Measurements from ENCODE around the gene RUNDC3A.

RUNDC3A gene

DNA sequence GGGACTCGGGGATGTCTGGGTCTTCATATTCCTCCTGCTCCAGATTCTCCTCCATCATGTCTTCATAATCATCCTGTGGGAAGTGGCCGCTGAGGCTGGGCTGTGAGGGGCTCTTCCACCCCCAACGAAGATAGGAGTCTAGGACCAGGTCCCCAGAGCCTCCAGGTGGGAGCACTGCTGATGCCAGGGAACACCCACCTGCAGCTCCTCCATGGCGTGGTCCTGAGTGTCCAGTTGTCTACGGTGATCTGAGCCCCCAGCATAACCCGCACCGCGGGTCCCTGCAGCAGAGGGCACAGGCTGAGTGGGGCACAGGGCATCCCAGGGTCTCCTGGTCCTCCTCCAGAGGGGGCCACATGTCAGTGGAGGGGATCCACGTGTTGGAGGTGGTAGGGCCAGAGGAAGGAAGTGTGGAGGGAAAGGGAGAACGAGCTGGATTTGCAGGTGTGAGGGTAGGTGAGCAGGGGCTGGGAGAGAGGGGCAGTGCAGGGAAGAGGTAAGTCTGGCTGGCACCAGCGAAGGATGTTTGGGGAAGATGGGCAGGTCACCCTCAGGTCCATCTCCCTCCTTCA, 45.7 kb upstream of the RUNDC3A start:
- Histone ChIP-seq H3K36me3 (ENCODE audit: low read length) (no peaks in the 10 kb centered on the region), H3F3A (ENCODE audit: insufficient read depth) (no peaks in the 10 kb centered on the region), H4K20me1 (ENCODE audit: low read depth, low read length) (no peaks in the 10 kb centered on the region), H3K9ac (ENCODE audit: low read length) (no peak overlapping the region), H3K4me2 (ENCODE audit: low read depth, low read length, poor library complexity, severe bottlenecking) (no peak overlapping the region), H3K4me3 (ENCODE audit: insufficient read depth, low read length, poor library complexity, severe bottlenecking) (no peak overlapping the region), H2AFZ (ENCODE audit: low read depth, low read length, severe bottlenecking) (no peak overlapping the region), H3K9me3 (ENCODE audit: insufficient read depth, low read length) (no peaks in the 10 kb centered on the region), H3K9me2 (replicated peaks; ENCODE audit: insufficient read depth, low read length) (no peaks in the 10 kb centered on the region), H3K79me2 (ENCODE audit: insufficient read depth, low read length) (no peaks in the 10 kb centered on the region), H3K27me3 (ENCODE audit: low read length) (no peaks in the 10 kb centered on the region), H3K27ac (ENCODE audit: low read depth, low read length) (no peak overlapping the region)
- TF ChIP-seq, protein P1, sequence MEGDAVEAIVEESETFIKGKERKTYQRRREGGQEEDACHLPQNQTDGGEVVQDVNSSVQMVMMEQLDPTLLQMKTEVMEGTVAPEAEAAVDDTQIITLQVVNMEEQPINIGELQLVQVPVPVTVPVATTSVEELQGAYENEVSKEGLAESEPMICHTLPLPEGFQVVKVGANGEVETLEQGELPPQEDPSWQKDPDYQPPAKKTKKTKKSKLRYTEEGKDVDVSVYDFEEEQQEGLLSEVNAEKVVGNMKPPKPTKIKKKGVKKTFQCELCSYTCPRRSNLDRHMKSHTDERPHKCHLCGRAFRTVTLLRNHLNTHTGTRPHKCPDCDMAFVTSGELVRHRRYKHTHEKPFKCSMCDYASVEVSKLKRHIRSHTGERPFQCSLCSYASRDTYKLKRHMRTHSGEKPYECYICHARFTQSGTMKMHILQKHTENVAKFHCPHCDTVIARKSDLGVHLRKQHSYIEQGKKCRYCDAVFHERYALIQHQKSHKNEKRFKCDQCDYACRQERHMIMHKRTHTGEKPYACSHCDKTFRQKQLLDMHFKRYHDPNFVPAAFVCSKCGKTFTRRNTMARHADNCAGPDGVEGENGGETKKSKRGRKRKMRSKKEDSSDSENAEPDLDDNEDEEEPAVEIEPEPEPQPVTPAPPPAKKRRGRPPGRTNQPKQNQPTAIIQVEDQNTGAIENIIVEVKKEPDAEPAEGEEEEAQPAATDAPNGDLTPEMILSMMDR (IDR thresholded peaks at IDR 0.05; ENCODE audit: insufficient read depth, low read length, poor library complexity, severe bottlenecking), result no peak
- no peak for TF ChIP-seq EZH2phosphoT487 (conservative IDR thresholded peaks at IDR 0.05; ENCODE audit: low read length)

DNA sequence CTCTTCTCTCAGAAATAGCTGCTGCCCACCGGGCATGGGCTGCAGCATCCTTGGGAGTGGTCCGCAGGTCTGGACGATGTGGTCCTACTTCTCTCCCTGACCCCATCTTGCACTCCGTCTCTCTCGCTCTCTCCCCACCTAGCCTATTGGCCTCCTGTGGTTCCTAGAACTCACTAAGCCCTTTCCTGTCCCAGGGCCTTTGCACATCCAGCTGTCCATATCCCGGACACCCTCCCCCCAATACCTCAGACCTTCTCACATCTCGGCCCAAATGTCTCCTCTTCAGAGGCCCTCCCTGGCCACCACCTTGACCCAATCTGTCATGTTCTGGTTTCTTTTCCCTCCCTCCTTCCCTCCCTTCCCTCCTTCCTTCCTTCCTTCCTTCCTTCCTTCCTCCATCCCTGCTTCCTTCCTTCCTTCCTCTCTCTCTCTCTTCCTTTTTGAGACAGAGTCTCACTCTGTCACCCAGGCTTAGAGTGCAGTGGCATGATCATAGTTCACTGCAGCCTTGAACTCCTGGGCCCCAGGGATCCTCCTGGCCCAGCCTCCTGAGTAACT, 45.0 kb upstream of the RUNDC3A start:
- Histone ChIP-seq H3K27me3 (ENCODE audit: low read length) (no peaks in the 10 kb centered on the region), H3K9me3 (ENCODE audit: insufficient read depth, low read length) (no peaks in the 10 kb centered on the region), H3K4me2 (ENCODE audit: low read depth, low read length, poor library complexity, severe bottlenecking) (no peak overlapping the region), H3K27ac (ENCODE audit: low read depth, low read length) (no peak overlapping the region), H3K79me2 (ENCODE audit: insufficient read depth, low read length) (no peaks in the 10 kb centered on the region), H2AFZ (ENCODE audit: low read depth, low read length, severe bottlenecking) (no peak overlapping the region), H4K20me1 (ENCODE audit: low read depth, low read length) (no peaks in the 10 kb centered on the region), H3K9me2 (replicated peaks; ENCODE audit: insufficient read depth, low read length) (no peaks in the 10 kb centered on the region), H3K4me3 (ENCODE audit: insufficient read depth, low read length, poor library complexity, severe bottlenecking) (no peak overlapping the region), H3K36me3 (ENCODE audit: low read length) (no peaks in the 10 kb centered on the region), H3F3A (ENCODE audit: insufficient read depth) (no peaks in the 10 kb centered on the region), H3K9ac (ENCODE audit: low read length) (no peak overlapping the region)
- TF ChIP-seq EZH2phosphoT487 (conservative IDR thresholded peaks at IDR 0.05; ENCODE audit: low read length), result no peak
- TF ChIP-seq, protein P1 (IDR thresholded peaks at IDR 0.05; ENCODE audit: insufficient read depth, low read length, poor library complexity, severe bottlenecking), result no peak

DNA sequence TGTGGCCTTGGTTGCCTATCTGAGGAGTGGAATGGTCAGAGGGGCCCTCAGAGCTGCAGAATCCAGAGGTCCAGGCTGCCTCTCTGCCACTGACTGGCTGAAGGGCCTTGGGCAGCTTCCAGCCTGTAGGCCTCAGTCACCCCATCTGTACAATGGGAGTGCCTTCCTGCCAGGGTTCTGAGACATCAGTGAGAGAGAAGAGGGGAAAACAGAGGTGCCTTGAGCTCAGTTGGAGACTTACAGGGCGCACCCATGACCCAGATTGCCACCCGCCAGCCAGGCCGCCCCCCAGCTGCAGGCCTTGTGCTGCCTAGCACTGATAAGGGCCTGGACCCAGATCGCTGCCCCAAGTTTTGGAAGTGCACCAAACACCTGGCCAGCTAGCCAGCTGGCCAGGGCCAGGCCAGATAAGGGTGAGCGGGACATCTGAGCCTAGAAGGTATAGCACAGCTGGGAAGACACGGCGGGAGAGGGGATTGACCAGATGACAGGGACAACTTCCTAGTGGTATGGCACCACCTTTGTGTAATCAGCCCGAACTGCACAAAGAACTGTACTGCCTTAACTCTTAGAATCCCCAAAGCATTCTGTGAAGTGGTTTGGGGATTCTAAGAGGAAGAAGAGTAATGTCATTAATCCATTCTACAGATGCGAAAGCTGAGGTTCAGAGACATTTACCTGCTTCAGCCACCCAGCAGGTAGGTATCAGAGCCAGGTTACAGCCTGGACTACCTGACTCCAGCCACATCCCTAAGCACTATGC, 41.8 kb upstream of the RUNDC3A start:
- H3K4me3 ChIP-seq (ENCODE audit: insufficient read depth, low read length, poor library complexity, severe bottlenecking), result no peak overlapping the region
- H3K27me3 ChIP-seq (ENCODE audit: low read length), result no peaks in the 10 kb centered on the region
- no peaks in the 10 kb centered on the region for H3F3A ChIP-seq (ENCODE audit: insufficient read depth)
- no peaks in the 10 kb centered on the region for H3K36me3 ChIP-seq (ENCODE audit: low read length)
- no peak overlapping the region for H3K27ac ChIP-seq (ENCODE audit: low read depth, low read length)
- no peaks in the 10 kb centered on the region for H3K9me2 ChIP-seq (replicated peaks; ENCODE audit: insufficient read depth, low read length)
- H4K20me1 ChIP-seq (ENCODE audit: low read depth, low read length), result no peaks in the 10 kb centered on the region
- H3K79me2 ChIP-seq (ENCODE audit: insufficient read depth, low read length), result no peaks in the 10 kb centered on the region
- no peak for TF ChIP-seq EZH2phosphoT487 (conservative IDR thresholded peaks at IDR 0.05; ENCODE audit: low read length)
- TF ChIP-seq, protein P1 (IDR thresholded peaks at IDR 0.05; ENCODE audit: insufficient read depth, low read length, poor library complexity, severe bottlenecking), result no peak
- H3K9me3 ChIP-seq (ENCODE audit: insufficient read depth, low read length), result no peaks in the 10 kb centered on the region
- no peak overlapping the region for H2AFZ ChIP-seq (ENCODE audit: low read depth, low read length, severe bottlenecking)
- no peak overlapping the region for H3K4me2 ChIP-seq (ENCODE audit: low read depth, low read length, poor library complexity, severe bottlenecking)
- no peak overlapping the region for H3K9ac ChIP-seq (ENCODE audit: low read length)

Measured in SU-DHL-6 (cell line).